AG04449 (cell line): ENCODE data around the gene APLP2.

Source experiments
- CTCF ChIA-PET: fragments of 350-600 bp; formaldehyde crosslinking; extraction: SDS; loops from one replicate; lab custom pipeline; 2021; ENCODE audit warnings: antibody characterized with exemption; lab: Yijun Ruan, JAX
- POLR2A ChIA-PET: fragments of 400-600, 350-600 bp; formaldehyde crosslinking; extraction: SDS; loops from one replicate; lab custom pipeline; 2020; ENCODE audit warnings: antibody characterized with exemption, inconsistent platforms; lab: Yijun Ruan, JAX
- DNase-seq: peaks from one replicate; pipeline ENCODE4 v3.0.0-alpha.2; 2010; ENCODE audit warnings: low read depth, low spot score
- H3K4me3 ChIP-seq: 2 replicates; pipeline ENCODE4 v1.5.1; 2011; ENCODE audit warnings: low read depth, mild to moderate bottlenecking, control low read depth, low read length
- CTCF ChIP-seq: IDR thresholded peaks from one replicate; pipeline ENCODE4 v1.5.1; 2011; ENCODE audit warnings: mild to moderate bottlenecking, moderate library complexity, low read length, control low read depth, inconsistent platforms; ENCODE audit not compliant: insufficient read depth; ENCODE audit errors: missing control alignments

APLP2 gene

DNA sequence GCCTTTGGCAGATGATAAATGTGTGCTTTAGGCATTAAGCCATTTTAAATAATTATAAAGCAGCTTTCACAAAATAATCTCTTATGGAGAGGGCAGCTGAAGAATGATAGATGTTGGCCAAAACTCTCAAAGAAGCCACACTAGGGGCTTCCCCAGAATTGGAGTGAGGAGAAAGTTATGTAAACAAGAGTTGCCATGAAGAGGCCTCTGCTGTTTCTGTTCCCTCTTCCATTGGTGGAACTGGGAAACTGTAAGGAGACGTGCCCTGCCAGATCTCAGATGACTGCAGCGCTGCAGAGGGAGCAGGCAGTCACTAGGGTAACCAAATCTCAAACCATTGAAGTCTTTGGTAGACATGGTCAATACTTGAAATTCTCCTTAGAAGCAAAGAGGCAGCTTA lies 19.4 kb upstream of the APLP2 start:
- CTCF ChIA-PET = no interaction called here
- POLR2A ChIA-PET = no interaction called here
- H3K4me3 ChIP-seq = no peak overlapping the region
- TF ChIP-seq CTCF = no peak
- DNase-seq = no peak

- CTCF ChIA-PET = no interaction called here
- no peak for TF ChIP-seq CTCF
- DNase-seq = no peak
- POLR2A ChIA-PET = no interaction called here
- H3K4me3 ChIP-seq = no peak overlapping the region
Measured at GRCh38 chr11:130051082-130051481, 18.6 kb upstream of the APLP2 start.

DNA sequence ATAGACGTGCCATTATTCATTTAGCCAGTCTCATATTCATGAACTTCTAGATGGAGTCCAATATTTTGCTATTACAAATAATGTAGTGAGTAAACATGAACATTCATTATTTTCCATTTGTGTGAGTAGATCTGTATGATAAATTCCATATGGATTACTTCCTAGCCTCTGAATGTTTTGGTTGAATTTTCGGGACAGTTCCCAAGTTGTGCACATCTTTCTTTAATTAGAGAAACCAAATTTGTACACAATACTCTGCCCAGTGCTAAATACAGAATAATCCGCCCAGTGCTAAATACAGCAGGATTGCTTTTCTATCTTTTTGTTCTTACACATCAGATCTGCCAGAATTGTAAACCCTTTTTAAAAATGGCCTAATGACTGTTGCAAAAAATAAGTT lies 17.1 kb upstream of the APLP2 start:
- H3K4me3 ChIP-seq = no peak overlapping the region
- DNase-seq = no peak
- ChIA-PET CTCF (interaction anchor here (1.0 kb wide), 1 partner anchor 127 kb away, joined by 3 read pairs; no protein-coding TSS in a partner anchor), POLR2A (no interaction called here)
- TF ChIP-seq CTCF = no peak

DNA sequence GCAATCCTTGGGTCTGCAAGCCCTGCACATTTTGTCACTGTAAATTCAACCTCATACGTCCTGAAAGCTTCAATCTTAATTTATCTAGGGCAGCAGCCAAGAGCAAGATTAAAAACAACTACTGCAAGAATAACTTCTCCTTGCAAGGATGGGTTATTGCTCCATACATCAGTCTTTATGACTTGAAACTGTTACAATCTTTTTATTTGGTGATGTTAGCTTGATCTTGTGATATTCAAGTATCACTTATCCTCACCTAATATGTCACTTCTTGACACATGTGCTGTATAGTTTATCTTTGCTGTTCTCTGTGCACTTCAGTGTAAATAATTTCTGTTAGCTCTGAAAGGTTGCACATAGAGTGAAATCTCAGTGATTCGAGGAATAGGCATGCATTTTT lies 14.7 kb upstream of the APLP2 start:
- CTCF ChIA-PET = interaction anchor here (1.5 kb wide), 1 partner anchor 78 kb away, joined by 3 read pairs; no protein-coding TSS in a partner anchor
- POLR2A ChIA-PET = no interaction called here
- no peak for TF ChIP-seq CTCF
- no peak overlapping the region for H3K4me3 ChIP-seq
- no peak for DNase-seq

DNA sequence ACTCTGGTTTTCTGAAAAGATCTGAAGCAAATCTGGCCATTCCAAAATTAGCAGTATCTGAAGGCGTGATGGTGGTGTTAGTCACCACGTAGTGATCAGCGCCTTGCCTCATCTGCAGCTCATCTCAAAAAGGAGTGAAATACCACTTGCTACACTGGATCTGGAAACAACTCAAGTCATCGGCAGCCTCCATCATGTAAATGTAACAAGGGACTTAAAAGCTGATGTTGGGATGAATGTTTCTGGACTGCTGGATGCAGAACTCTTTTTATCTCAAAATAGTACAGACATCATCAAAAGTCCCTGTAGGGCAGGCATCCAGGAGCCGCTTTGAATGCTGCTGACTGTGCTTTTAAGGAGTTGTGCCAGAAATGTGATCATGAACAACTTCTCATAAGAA lies 14.1 kb upstream of the APLP2 start:
- no peak for DNase-seq
- no peak overlapping the region for H3K4me3 ChIP-seq
- no peak for TF ChIP-seq CTCF
- ChIA-PET CTCF (no interaction called here), POLR2A (no interaction called here)

- ChIA-PET POLR2A (no interaction called here), CTCF (interaction anchor here (0.9 kb wide), 1 partner anchor 10 kb away, joined by 3 read pairs; no protein-coding TSS in a partner anchor)
- no peak for DNase-seq
- no peak overlapping the region for H3K4me3 ChIP-seq
- no peak for TF ChIP-seq CTCF
Measured at GRCh38 chr11:130061017-130061416, 8.7 kb upstream of the APLP2 start.
